Cardiac muscle cell (in vitro differentiated cells and primary cell): ENCODE results near the gene TMEM235. TPM values are rescaled to one million over a fixed set of nuclear protein-coding genes. Genes with fewer than 3 reads are reported as not detected.
A peak's percentile ranks its signal among the peaks of the same experiment; 100 is the strongest.

Source experiments
- DNase-seq, 2 donors: peaks; one replicate each; pipeline versions ENCODE4 v3.0.0 to v3.0.0-alpha.2; 2010 to 2017; ENCODE audit warnings: low read depth in 1 of 2, low spot score in 1 of 2
- H3K27ac ChIP-seq: fragments of 200-600 bp; sonication (generic); 2 replicates; pipeline ENCODE4 v1.5.1; 2016
- H3K27me3 ChIP-seq: fragments of 200-600 bp; sonication (generic); 2 replicates; pipeline ENCODE4 v1.6.0; 2016; ENCODE audit warnings: control low read depth
- H3K36me3 ChIP-seq: fragments of 200-600 bp; sonication (generic); 2 replicates; pipeline ENCODE4 v1.5.1; 2016; ENCODE audit warnings: control low read depth
- H3K4me1 ChIP-seq: fragments of 200-600 bp; sonication (generic); 2 replicates; pipeline ENCODE4 v1.8.1; 2017; ENCODE audit warnings: low read depth, mild to moderate bottlenecking, mixed run types
- H3K4me3 ChIP-seq: fragments of 200-600 bp; sonication (generic); 2 replicates; pipeline ENCODE4 v1.5.1; 2016; ENCODE audit warnings: mild to moderate bottlenecking
- H3K9me3 ChIP-seq: fragments of 200-600 bp; sonication (generic); 2 replicates; pipeline ENCODE4 v1.5.1; 2017; ENCODE audit warnings: low read depth, mild to moderate bottlenecking, control low read depth
- CTCF ChIP-seq: IDR thresholded peaks from 2 replicates; pipeline ENCODE4 v1.5.1; 2012; ENCODE audit warnings: low read depth, mild to moderate bottlenecking, low read length
- polyA plus RNA-seq: library from polyadenylated mRNA; unstranded; fragments of >200 nt; fragmentation: Nextera tagmentation; extraction: Ambion mirVana; gene quantifications from 2 replicates; pipeline ENCODE4 v1.2.1, GENCODE V29; 2016
- total RNA-seq: library from RNA; depleted of rRNA; stranded (reverse); fragments of >200 nt; gene quantifications from 2 replicates; pipeline ENCODE4 v1.2.3, GENCODE V29; 2016

TMEM235 gene
- total and polyA plus RNA-seq, 2 experiments from 2014 or later, result 2.0 to 2.3 TPM

GRCh38 chr17:78185981-78186691, 45.3 kb upstream of the TMEM235 start:
- DNase-seq, result no peak
- Histone ChIP-seq H3K4me1 (peaks cover 6% of the 10 kb centered on the region), H3K4me3 (peak overlapping the region; percentile 47), H3K27me3 (no peaks in the 10 kb centered on the region), H3K27ac (no peak overlapping the region), H3K9me3 (no peaks in the 10 kb centered on the region), H3K36me3 (no peaks in the 10 kb centered on the region)
- TF ChIP-seq CTCF, result no peak

- Histone ChIP-seq H3K36me3 (no peaks in the 10 kb centered on the region), H3K27me3 (no peaks in the 10 kb centered on the region), H3K4me1 (peaks cover 6% of the 10 kb centered on the region), H3K27ac (no peak within 1 kb of the TSS), H3K4me3 (peak within 1 kb of the TSS; percentile 47), H3K9me3 (no peaks in the 10 kb centered on the region)
- DNase-seq, result peak; percentile 98
- TF ChIP-seq CTCF, result peak; percentile 73
Observed at GRCh38 chr17:78186692-78187595, 44.5 kb upstream of the TMEM235 start, which contains the start of the genes AFMID and TK1. Gene AFMID, plus strand, starts transcription at chr17:78187362. Its CDS starts 9 bp downstream, at chr17:78187371. Gene TK1, minus strand, starts transcription at chr17:78187052. Its CDS starts 58 bp downstream, at chr17:78186994.

GRCh38 chr17:78196716-78197115, 34.7 kb upstream of the TMEM235 start:
- H3K27ac ChIP-seq, result no peak overlapping the region

GRCh38 chr17:78197147-78197832, 34.1 kb upstream of the TMEM235 start:
- DNase-seq, result no peak
- Histone ChIP-seq H3K36me3 (peaks cover 7% of the 10 kb centered on the region), H3K27ac (no peak overlapping the region), H3K9me3 (no peaks in the 10 kb centered on the region), H3K27me3 (no peaks in the 10 kb centered on the region), H3K4me3 (no peak overlapping the region), H3K4me1 (no peaks in the 10 kb centered on the region)
- no peak for TF ChIP-seq CTCF

More at GRCh38 chr17:78196716-78197115, 34.7 kb upstream of the TMEM235 start:
- no peaks in the 10 kb centered on the region for H3K4me1 ChIP-seq
- H3K9me3 ChIP-seq, result no peaks in the 10 kb centered on the region
- H3K27me3 ChIP-seq, result no peaks in the 10 kb centered on the region
- TF ChIP-seq CTCF, result no peak
- peaks cover 7% of the 10 kb centered on the region for H3K36me3 ChIP-seq
- no peak for DNase-seq
- H3K4me3 ChIP-seq, result no peak overlapping the region

- H3K27ac ChIP-seq, result no peak overlapping the region
- DNase-seq, result no peak
- peaks cover 4% of the 10 kb centered on the region for H3K36me3 ChIP-seq
Observed at GRCh38 chr17:78200451-78200850, 31.0 kb upstream of the TMEM235 start.

More at GRCh38 chr17:78200451-78200850, 31.0 kb upstream of the TMEM235 start:
- Histone ChIP-seq H3K27me3 (no peaks in the 10 kb centered on the region), H3K9me3 (no peaks in the 10 kb centered on the region), H3K4me3 (no peak overlapping the region), H3K4me1 (no peaks in the 10 kb centered on the region)
- no peak for TF ChIP-seq CTCF
